Left ventricle myocardium inferior (tissue), 1 donor: Measurements from ENCODE around the gene CCR4. TPM values are rescaled to one million over a fixed set of nuclear protein-coding genes. Genes with fewer than 3 reads are reported as not detected.
"Not testable (repeated sequence)": the region's sequence is repeated elsewhere in the genome, so short reads cannot be mapped to it uniquely, and the experiment has no call there.

Experiments used
- DNase-seq: peaks from one replicate; pipeline ENCODE4 v3.0.0-alpha.2; 2020
- H3K27ac ChIP-seq: fragments of 200-600 bp; replicated peaks from 2 replicates; pipeline ENCODE4 v1.8.0; 2021
- H3K27me3 ChIP-seq: fragments of 200-600 bp; 2 replicates; pipeline ENCODE4 v1.8.0; 2021; ENCODE audit warnings: low read depth
- H3K36me3 ChIP-seq: fragments of 200-600 bp; 2 replicates; pipeline ENCODE4 v1.8.0; 2021
- H3K4me1 ChIP-seq: fragments of 200-600 bp; 2 replicates; pipeline ENCODE4 v1.8.0; 2021
- H3K4me3 ChIP-seq: fragments of 200-600 bp; 2 replicates; pipeline ENCODE4 v1.8.0; 2021; ENCODE audit warnings: mild to moderate bottlenecking, moderate library complexity
- H3K9me3 ChIP-seq: fragments of 200-600 bp; replicated peaks from 2 replicates; pipeline ENCODE4 v1.8.0; 2021
- CTCF ChIP-seq: fragments of 200-600 bp; IDR thresholded peaks from 2 replicates; pipeline ENCODE4 v1.8.0; 2021; ENCODE audit warnings: antibody characterized with exemption, mild to moderate bottlenecking, borderline replicate concordance
- intact Hi-C: fragments of 100-400 bp; cut with micrococcal nuclease; formaldehyde crosslinking; loops from one replicate; pipeline ENCODE4 v1.11.0; 2022
- total RNA-seq: library from RNA; stranded (reverse); fragmentation: NEBNext Ultra II Directional; extraction: Animal tissue kit (Norgen Biotek cat#: 25700); gene quantifications from one replicate; pipeline ENCODE4 v1.2.1, GENCODE V29; 2021
- donor health status: DM: no; HTN: yes; CAD: no; lungs with severe emphysema.

Gene CCR4
- total RNA-seq, 1 donor from 2014 or later: not detected

GRCh38 chr3:32963871-32964270 lies 12.4 kb downstream of the CCR4 start:
- DNase-seq: no peak
- intact Hi-C loops: no loop called here
- Histone ChIP-seq H3K36me3 (no peaks in the 10 kb centered on the region), H3K27me3 (no peaks in the 10 kb centered on the region), H3K4me3 (no peak overlapping the region), H3K9me3 (peaks cover 8% of the 10 kb centered on the region), H3K27ac (no peak overlapping the region), H3K4me1 (peaks cover 6% of the 10 kb centered on the region)
- no peak for TF ChIP-seq CTCF

GRCh38 chr3:32964781-32965180 lies 13.3 kb downstream of the CCR4 start:
- H3K27ac ChIP-seq, H3K4me1 ChIP-seq, H3K9me3 ChIP-seq, H3K27me3 ChIP-seq, intact Hi-C loops, DNase-seq, H3K36me3 ChIP-seq, H3K4me3 ChIP-seq: not testable (repeated sequence)

DNA sequence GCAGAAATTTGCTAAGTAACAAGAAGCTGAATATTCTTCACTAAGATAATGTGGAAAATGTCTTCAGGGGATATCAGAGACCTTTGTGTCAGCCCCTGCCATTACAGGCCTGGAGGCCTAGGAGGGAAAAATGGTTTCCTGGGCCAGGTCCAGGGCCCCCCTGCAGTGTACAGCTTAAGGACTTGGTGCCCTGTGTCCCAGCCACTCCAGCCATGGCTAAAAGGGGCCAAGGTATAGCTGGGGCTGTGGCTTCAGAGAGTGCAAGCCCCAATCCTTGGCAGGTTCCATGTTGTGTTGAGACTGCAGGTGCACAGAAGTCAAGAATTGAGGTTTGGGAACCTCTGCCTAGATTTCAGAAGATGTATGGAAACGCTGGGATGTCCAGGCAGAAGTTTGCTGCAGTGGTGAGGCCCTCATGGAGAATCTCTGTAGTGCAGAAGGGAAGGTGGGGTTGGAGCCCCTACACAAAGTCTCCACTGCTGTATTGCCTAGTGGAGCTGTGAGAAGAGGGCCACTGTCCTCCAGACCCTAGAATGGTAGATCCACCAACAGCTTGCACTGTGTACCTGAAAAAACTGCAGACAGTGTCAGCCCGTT lies 14.3 kb downstream of the CCR4 start:
- H3K4me3 ChIP-seq, DNase-seq, H3K27ac ChIP-seq, intact Hi-C loops, H3K36me3 ChIP-seq, H3K9me3 ChIP-seq, H3K27me3 ChIP-seq, H3K4me1 ChIP-seq: not testable (repeated sequence)

DNA sequence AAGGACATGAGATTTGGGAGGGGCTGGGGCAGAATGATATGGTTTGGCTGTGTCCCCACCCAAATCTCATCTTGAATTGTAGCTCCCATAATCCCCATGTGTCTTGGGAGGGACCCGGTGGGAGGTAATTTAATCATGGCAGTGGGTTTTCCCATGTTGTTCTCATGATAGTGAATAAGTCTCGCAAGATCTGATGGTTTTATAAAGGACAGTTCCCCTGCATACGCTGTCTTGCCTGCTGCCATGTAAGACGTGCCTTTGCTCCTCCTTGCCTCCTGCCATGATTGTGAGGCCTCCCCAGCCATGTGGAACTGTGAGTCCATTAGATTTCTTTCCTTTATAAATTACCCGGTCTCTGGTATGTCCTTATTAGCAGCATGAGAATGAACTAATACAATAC lies 15.2 kb downstream of the CCR4 start:
- H3K4me1 ChIP-seq, H3K9me3 ChIP-seq, H3K27me3 ChIP-seq, H3K27ac ChIP-seq, H3K4me3 ChIP-seq, intact Hi-C loops, DNase-seq, H3K36me3 ChIP-seq: not testable (repeated sequence)

DNA sequence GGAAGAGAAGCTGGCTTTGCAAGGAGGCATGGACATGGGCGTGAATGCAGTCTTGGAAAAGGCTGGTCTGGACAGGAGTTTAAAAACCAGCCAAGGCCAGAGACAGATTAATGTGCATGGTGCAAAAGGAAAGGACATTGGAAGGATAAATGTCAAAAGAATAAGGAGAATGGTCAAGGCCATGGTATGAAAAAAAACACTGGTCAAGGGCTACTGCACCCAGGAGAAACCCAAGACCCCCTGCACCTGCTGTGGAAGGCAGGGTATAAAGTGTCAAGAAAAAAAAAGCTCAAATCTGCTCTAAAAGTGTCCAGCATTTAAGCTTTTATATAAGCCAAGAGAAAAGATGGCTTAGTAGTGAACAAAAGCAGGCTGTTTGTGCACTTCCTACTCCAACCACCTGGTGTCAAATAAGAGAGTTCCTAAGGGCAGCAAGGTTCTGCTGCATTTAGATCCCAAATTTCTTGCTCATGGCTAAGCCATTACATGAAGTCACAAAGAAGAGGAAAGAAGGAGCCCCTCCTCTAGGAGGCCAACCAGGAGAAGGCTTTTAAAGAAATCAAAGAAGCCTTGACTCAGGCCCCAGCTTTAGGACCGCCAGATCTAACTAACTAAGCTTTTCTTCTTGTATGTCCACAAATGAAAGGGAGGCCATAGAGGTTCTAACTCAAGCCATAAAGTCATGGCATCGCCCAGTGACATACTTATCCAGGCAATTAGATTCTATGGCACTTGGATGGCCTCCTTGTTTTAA lies 16.9 kb downstream of the CCR4 start:
- no peaks in the 10 kb centered on the region for H3K27me3 ChIP-seq
- no peak for TF ChIP-seq CTCF
- no peaks in the 10 kb centered on the region for H3K4me1 ChIP-seq
- H3K27ac ChIP-seq: no peak overlapping the region
- H3K9me3 ChIP-seq: peaks cover 8% of the 10 kb centered on the region
- H3K4me3 ChIP-seq: no peak overlapping the region
- no peaks in the 10 kb centered on the region for H3K36me3 ChIP-seq
- intact Hi-C loops: no loop called here
- no peak for DNase-seq

DNA sequence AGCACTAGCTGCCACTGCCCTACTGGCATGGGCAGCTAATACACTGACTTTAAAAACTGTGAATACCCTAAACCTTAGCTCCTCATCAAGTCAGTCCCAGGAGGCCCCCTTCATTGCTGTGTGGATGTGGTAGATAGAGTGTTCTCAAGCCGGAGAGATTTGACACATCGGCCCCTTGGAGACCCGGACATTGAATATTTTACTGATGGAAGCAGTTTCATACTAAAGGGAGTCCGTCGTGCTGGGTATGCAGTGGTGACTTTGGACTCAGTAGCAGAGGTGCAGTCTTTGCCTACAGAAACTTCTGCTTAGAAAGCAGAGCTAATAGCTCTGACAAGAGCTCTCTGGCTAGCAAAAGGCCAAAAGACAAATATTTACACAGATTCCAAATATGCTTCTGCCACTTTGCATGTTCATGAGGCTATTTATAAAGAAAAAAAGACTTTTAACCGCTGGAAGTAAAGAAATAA lies 17.5 kb downstream of the CCR4 start:
- peaks cover 8% of the 10 kb centered on the region for H3K9me3 ChIP-seq
- H3K4me3 ChIP-seq: no peak overlapping the region
- H3K4me1 ChIP-seq: no peaks in the 10 kb centered on the region
- H3K27me3 ChIP-seq: no peaks in the 10 kb centered on the region
- intact Hi-C loops: no loop called here
- H3K36me3 ChIP-seq: no peaks in the 10 kb centered on the region
- TF ChIP-seq CTCF: no peak
- no peak for DNase-seq
- H3K27ac ChIP-seq: no peak overlapping the region

- Histone ChIP-seq H3K27me3 (no peaks in the 10 kb centered on the region), H3K9me3 (peaks cover 8% of the 10 kb centered on the region), H3K36me3 (no peaks in the 10 kb centered on the region), H3K27ac (no peak overlapping the region), H3K4me1 (no peaks in the 10 kb centered on the region), H3K4me3 (no peak overlapping the region)
- intact Hi-C loops: no loop called here
- TF ChIP-seq CTCF: no peak
- DNase-seq: no peak
These were observed 18.2 kb downstream of the CCR4 start for GRCh38 chr3:32969656-32970055.

DNA sequence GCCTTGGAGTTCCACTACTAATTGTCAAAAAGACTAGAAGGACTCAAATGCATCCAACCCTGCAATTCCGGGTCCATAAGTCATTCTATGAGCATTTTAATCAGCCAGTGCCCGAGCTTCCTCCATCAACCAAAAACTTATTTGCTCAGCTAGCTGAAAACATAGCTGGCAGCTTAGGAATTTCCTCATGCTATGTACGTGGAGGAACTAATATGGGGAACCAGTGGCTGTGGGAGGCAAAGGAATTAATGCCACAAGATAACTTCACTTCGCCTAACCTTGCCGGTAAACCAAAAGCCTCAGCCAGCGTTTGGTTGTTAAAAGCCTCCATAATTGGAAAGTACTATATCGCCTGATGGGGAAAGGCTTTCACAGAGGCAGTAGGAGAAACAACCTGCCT lies 19.8 kb downstream of the CCR4 start:
- H3K27ac ChIP-seq, H3K27me3 ChIP-seq, DNase-seq, H3K36me3 ChIP-seq, intact Hi-C loops, H3K4me3 ChIP-seq, H3K9me3 ChIP-seq, H3K4me1 ChIP-seq: not testable (repeated sequence)
